ENCODE measurements around the gene TNS1.

GRCh38 chr2:218010984-218011652 is 8.3 kb upstream of the TNS1 start:
- no peak for TF ChIP-seq TAF1 (IDR thresholded peaks at IDR 0.05; ENCODE audit: borderline replicate concordance, low read depth, low read length)
- peak in 1 of 2 experiments; percentile 36; a peak in 1 of 4 replicates for TF ChIP-seq EP300 (IDR thresholded peaks at IDR 0.05; ENCODE audit: borderline replicate concordance in 1 of 2, low read depth in 1 of 2, low read length in 1 of 2)
- no peak for TF ChIP-seq FOXM1 (IDR thresholded peaks at IDR 0.05; ENCODE audit: low read depth)
- TF ChIP-seq, protein P1, sequence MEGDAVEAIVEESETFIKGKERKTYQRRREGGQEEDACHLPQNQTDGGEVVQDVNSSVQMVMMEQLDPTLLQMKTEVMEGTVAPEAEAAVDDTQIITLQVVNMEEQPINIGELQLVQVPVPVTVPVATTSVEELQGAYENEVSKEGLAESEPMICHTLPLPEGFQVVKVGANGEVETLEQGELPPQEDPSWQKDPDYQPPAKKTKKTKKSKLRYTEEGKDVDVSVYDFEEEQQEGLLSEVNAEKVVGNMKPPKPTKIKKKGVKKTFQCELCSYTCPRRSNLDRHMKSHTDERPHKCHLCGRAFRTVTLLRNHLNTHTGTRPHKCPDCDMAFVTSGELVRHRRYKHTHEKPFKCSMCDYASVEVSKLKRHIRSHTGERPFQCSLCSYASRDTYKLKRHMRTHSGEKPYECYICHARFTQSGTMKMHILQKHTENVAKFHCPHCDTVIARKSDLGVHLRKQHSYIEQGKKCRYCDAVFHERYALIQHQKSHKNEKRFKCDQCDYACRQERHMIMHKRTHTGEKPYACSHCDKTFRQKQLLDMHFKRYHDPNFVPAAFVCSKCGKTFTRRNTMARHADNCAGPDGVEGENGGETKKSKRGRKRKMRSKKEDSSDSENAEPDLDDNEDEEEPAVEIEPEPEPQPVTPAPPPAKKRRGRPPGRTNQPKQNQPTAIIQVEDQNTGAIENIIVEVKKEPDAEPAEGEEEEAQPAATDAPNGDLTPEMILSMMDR (IDR thresholded peaks at IDR 0.05) = no peak
- no peak for TF ChIP-seq GABPA (IDR thresholded peaks at IDR 0.05; ENCODE audit: low read depth)
- no peak for TF ChIP-seq RAD21 (IDR thresholded peaks at IDR 0.05; ENCODE audit: low read length)
- no peak for TF ChIP-seq TEAD4 (IDR thresholded peaks at IDR 0.05; ENCODE audit: borderline replicate concordance, insufficient read depth)
- no peak for TF ChIP-seq EZH2phosphoT487 (IDR thresholded peaks at IDR 0.05; ENCODE audit: borderline replicate concordance, low read depth)
- 0 out of 2 replicates have a peak, but pooled peaks have one; percentile 7 for TF ChIP-seq MXI1 (IDR thresholded peaks at IDR 0.05; ENCODE audit: low read depth, low read length)
- no peak for TF ChIP-seq SIN3A (IDR thresholded peaks at IDR 0.05; ENCODE audit: borderline replicate concordance, low read depth, low read length)
- no peak for TF ChIP-seq SMC3 (IDR thresholded peaks at IDR 0.05; ENCODE audit: low read depth, low read length)
- no peak for TF ChIP-seq RFX5 (IDR thresholded peaks at IDR 0.05; ENCODE audit: low read length)
- no peak for TF ChIP-seq POLR2AphosphoS5 (IDR thresholded peaks at IDR 0.05; ENCODE audit: low read depth, low read length)
- TF ChIP-seq ZBTB33 (IDR thresholded peaks at IDR 0.05; ENCODE audit: borderline replicate concordance, low read depth) = no peak
